ENCODE data around the gene UBA5. TPM values are rescaled to one million over a fixed set of nuclear protein-coding genes. Genes with fewer than 3 reads are reported as not detected.

The UBA5 gene
- total RNA-seq, 1 donor, result 38.4 TPM

GRCh38 chr3:132682201-132682600 lies 22.1 kb downstream of the UBA5 start:
- no peak for TF ChIP-seq CTCF (IDR thresholded peaks at IDR 0.05; ENCODE audit: extremely low read depth, low read depth, low read length)
- no peaks in the 10 kb centered on the region for H4K20me1 ChIP-seq (ENCODE audit: insufficient read depth, low read length)
- H2AFZ ChIP-seq (ENCODE audit: low read length), result no peak overlapping the region
- H3K9me3 ChIP-seq (ENCODE audit: low read depth, low read length), result no peaks in the 10 kb centered on the region
- H3K79me2 ChIP-seq (ENCODE audit: insufficient read depth, low read length), result no peaks in the 10 kb centered on the region
- no peak overlapping the region for H3K4me2 ChIP-seq (ENCODE audit: insufficient read depth, low read length)
- H3K27me3 ChIP-seq (ENCODE audit: insufficient read depth, low read length), result no peaks in the 10 kb centered on the region
- H3K4me1 ChIP-seq (ENCODE audit: insufficient read depth, low read length), result no peaks in the 10 kb centered on the region
- no peak overlapping the region for H3K4me3 ChIP-seq (ENCODE audit: insufficient read depth, low read length)
- no peak overlapping the region for H3K27ac ChIP-seq (ENCODE audit: low read depth, low read length)
- DNase-seq (ENCODE audit: insufficient read length, low spot score, missing footprints), result no peak
- peaks cover 67% of the 10 kb centered on the region for H3K36me3 ChIP-seq (ENCODE audit: insufficient read depth, low read length)

- H3K79me2 ChIP-seq (ENCODE audit: insufficient read depth, low read length), result no peaks in the 10 kb centered on the region
- no peaks in the 10 kb centered on the region for H4K20me1 ChIP-seq (ENCODE audit: insufficient read depth, low read length)
- H3K4me2 ChIP-seq (ENCODE audit: insufficient read depth, low read length), result no peak overlapping the region
- H3K9me3 ChIP-seq (ENCODE audit: low read depth, low read length), result no peaks in the 10 kb centered on the region
- TF ChIP-seq CTCF (IDR thresholded peaks at IDR 0.05; ENCODE audit: extremely low read depth, low read depth, low read length), result no peak
- peaks cover 76% of the 10 kb centered on the region for H3K36me3 ChIP-seq (ENCODE audit: insufficient read depth, low read length)
- H3K27me3 ChIP-seq (ENCODE audit: insufficient read depth, low read length), result no peaks in the 10 kb centered on the region
- H2AFZ ChIP-seq (ENCODE audit: low read length), result no peak overlapping the region
- H3K27ac ChIP-seq (ENCODE audit: low read depth, low read length), result no peak overlapping the region
- DNase-seq (ENCODE audit: insufficient read length, low spot score, missing footprints), result no peak
- no peak overlapping the region for H3K4me3 ChIP-seq (ENCODE audit: insufficient read depth, low read length)
- no peaks in the 10 kb centered on the region for H3K4me1 ChIP-seq (ENCODE audit: insufficient read depth, low read length)
These were observed 29.9 kb downstream of the UBA5 start for GRCh38 chr3:132690040-132690439.

GRCh38 chr3:132694991-132695390 lies 34.9 kb downstream of the UBA5 start:
- no peak overlapping the region for H2AFZ ChIP-seq (ENCODE audit: low read length)
- H3K4me1 ChIP-seq (ENCODE audit: insufficient read depth, low read length), result no peaks in the 10 kb centered on the region
- no peak overlapping the region for H3K4me3 ChIP-seq (ENCODE audit: insufficient read depth, low read length)
- no peaks in the 10 kb centered on the region for H3K27me3 ChIP-seq (ENCODE audit: insufficient read depth, low read length)
- peaks cover 53% of the 10 kb centered on the region for H3K36me3 ChIP-seq (ENCODE audit: insufficient read depth, low read length)
- H3K27ac ChIP-seq (ENCODE audit: low read depth, low read length), result no peak overlapping the region
- no peak for TF ChIP-seq CTCF (IDR thresholded peaks at IDR 0.05; ENCODE audit: extremely low read depth, low read depth, low read length)
- DNase-seq (ENCODE audit: insufficient read length, low spot score, missing footprints), result no peak
- H3K9me3 ChIP-seq (ENCODE audit: low read depth, low read length), result no peaks in the 10 kb centered on the region
- H4K20me1 ChIP-seq (ENCODE audit: insufficient read depth, low read length), result no peaks in the 10 kb centered on the region
- H3K4me2 ChIP-seq (ENCODE audit: insufficient read depth, low read length), result no peak overlapping the region
- no peaks in the 10 kb centered on the region for H3K79me2 ChIP-seq (ENCODE audit: insufficient read depth, low read length)

GRCh38 chr3:132695422-132695821 lies 35.3 kb downstream of the UBA5 start:
- no peak overlapping the region for H3K4me2 ChIP-seq (ENCODE audit: insufficient read depth, low read length)
- no peak overlapping the region for H3K4me3 ChIP-seq (ENCODE audit: insufficient read depth, low read length)
- H3K27me3 ChIP-seq (ENCODE audit: insufficient read depth, low read length), result no peaks in the 10 kb centered on the region
- no peaks in the 10 kb centered on the region for H4K20me1 ChIP-seq (ENCODE audit: insufficient read depth, low read length)
- no peaks in the 10 kb centered on the region for H3K9me3 ChIP-seq (ENCODE audit: low read depth, low read length)
- H2AFZ ChIP-seq (ENCODE audit: low read length), result no peak overlapping the region
- no peaks in the 10 kb centered on the region for H3K4me1 ChIP-seq (ENCODE audit: insufficient read depth, low read length)
- peak; percentile 68 for DNase-seq (ENCODE audit: insufficient read length, low spot score, missing footprints)
- no peaks in the 10 kb centered on the region for H3K79me2 ChIP-seq (ENCODE audit: insufficient read depth, low read length)
- peaks cover 53% of the 10 kb centered on the region for H3K36me3 ChIP-seq (ENCODE audit: insufficient read depth, low read length)
- H3K27ac ChIP-seq (ENCODE audit: low read depth, low read length), result no peak overlapping the region
- TF ChIP-seq CTCF (IDR thresholded peaks at IDR 0.05; ENCODE audit: extremely low read depth, low read depth, low read length), result no peak

All from osteoblast (primary cell).